Sciatic nerve (tissue), 2 donors: ENCODE results near the gene NOL4L. TPM values are rescaled to one million over a fixed set of nuclear protein-coding genes. Genes with fewer than 3 reads are reported as not detected.
A peak's percentile ranks its signal among the peaks of the same experiment; 100 is the strongest.

Experiments used
- ATAC-seq: fragments of 200-7000 bp; cut with Tn5 transposase; one replicate; pipeline ENCODE4 v1.9.1; 2020; ENCODE audit warnings: mild to moderate bottlenecking, moderate library complexity
- DNase-seq: peaks from one replicate; pipeline ENCODE4 v3.0.0-alpha.2; 2020; ENCODE audit warnings: low spot score
- intact Hi-C: fragments of 100-400 bp; cut with DNase I; formaldehyde crosslinking; loops from one replicate; pipeline ENCODE4 v1.14.2; 2022
- total RNA-seq: library from RNA; stranded (reverse); fragmentation: NEBNext Ultra II Directional; extraction: Animal tissue kit (Norgen Biotek cat#: 25700); gene quantifications from one replicate; pipeline ENCODE4 v1.2.1, GENCODE V29; 2021
- donor health status: DM: no; HTN: no; CAD: no.
- donor health status: DM: no; HTN: no; CAD: no.

The NOL4L gene
- total RNA-seq, 1 donor from 2014 or later: 39.4 TPM

DNA sequence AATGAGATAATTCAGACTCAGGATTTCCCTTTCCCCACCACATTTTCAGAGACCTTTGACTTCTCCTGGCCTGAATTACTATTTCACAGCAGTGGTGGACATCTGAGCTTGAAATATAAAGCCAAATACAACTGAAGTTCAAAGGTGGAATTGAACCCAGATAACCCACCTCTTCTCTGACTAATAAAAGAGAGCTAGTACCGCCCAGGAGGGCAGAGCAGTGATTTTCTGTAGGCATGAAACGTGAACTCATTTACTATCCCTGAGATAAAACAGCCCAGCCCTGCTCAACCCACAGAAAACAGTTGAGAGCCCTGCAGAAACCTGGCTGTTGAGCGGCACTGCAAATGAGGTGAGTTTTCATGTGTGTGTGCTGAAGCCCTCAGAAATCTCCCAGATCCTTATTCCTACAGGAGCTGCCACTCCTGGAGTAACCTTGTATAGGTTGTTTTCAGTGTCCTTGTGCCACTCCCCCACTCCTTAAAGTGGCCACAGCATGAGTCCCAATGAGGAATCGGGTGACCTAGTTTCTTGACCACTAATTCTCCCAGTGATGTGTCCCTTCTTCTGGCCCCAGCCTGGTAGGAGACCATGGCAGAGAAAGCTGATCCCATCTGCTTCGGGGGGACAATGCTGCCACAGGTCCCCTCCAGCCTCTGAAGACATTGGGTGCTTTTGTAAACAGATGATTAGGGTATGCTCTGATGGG lies 99.2 kb downstream of the NOL4L start:
- intact Hi-C loops: loop anchor here (10.0 kb wide), 1 partner anchor 281 kb away; the partner anchor contains the start of genes PLAGL2 and POFUT1
- no peak for ATAC-seq
- no peak for DNase-seq

GRCh38 chr20:32484958-32485769 lies 100.0 kb downstream of the NOL4L start:
- intact Hi-C loops: loop anchor here (10.0 kb wide), 1 partner anchor 280 kb away; the partner anchor contains the start of genes PLAGL2 and POFUT1

GRCh38 chr20:32484225-32484957 lies 100.7 kb downstream of the NOL4L start:
- intact Hi-C loops: loop anchor here (10.0 kb wide), 1 partner anchor 280 kb away; the partner anchor contains the start of genes PLAGL2 and POFUT1

More at GRCh38 chr20:32484958-32485769, 100.0 kb downstream of the NOL4L start:
- peak; percentile 89 for DNase-seq
- ATAC-seq: peak; percentile 76

DNA sequence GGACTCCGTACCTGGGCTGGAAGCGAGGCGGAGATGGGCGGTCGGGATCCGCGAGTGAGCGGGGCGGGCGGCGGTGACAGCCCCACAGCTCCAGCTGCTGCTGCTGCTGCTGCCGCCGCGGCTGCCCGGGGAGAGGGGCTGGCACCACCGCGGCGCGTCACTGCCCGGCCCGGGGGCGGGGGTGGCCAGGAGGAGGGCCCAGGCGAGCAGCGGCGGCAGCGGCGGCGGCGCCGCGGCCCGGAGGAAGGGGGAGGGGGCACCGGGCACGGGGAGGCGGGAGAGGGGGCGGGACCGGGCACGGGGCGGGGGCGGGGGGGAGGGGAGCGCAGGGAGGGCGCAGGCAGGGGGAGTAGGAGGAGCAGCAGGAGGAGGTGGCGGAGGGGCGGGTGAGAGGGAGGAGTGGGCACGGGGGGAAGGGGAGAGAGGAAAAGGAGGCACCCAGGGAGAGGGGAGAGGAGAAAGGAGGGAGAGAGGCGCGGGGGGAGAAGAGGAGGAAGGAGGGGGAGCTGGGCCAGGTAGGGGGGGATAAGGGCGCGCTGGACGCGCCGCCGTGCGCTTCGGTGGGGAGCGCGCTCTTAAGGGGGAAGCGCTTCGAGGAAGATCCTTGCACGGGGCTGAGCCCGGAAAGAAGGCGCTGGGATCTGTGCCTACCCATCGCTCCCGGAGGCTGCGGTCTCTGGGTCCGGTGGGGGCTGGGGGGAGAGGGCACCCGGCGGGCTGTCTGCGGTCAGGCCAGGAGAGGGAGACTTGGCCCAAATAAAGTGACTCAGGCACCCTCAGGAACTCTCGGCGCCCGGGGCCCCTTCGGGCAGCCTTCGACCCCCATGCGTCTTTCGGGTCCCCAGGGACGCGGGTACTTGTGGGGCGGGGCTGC lies 101.5 kb downstream of the NOL4L start:
- peak; percentile 85 for DNase-seq
- intact Hi-C loops: loop anchor here (10.0 kb wide), 1 partner anchor 279 kb away; the partner anchor contains the start of genes PLAGL2 and POFUT1

More at GRCh38 chr20:32484225-32484957, 100.7 kb downstream of the NOL4L start:
- peak; percentile 21 for ATAC-seq
- DNase-seq: peak; percentile 80

GRCh38 chr20:32482442-32483261 lies 102.5 kb downstream of the NOL4L start:
- no peak for ATAC-seq
- intact Hi-C loops: loop anchor here (10.0 kb wide), 1 partner anchor 278 kb away; the partner anchor contains the start of genes PLAGL2 and POFUT1
- peak; percentile 75 for DNase-seq

More for the DNA sequence above, 101.5 kb downstream of the NOL4L start:
- ATAC-seq: peak; percentile 33

- no peak for DNase-seq
- intact Hi-C loops: loop anchor here (10.0 kb wide), 1 partner anchor 277 kb away; the partner anchor contains the start of genes PLAGL2 and POFUT1
- no peak for ATAC-seq
These were observed 103.0 kb downstream of the NOL4L start for GRCh38 chr20:32482143-32482441.

- ATAC-seq: peak; percentile 45
- no peak for DNase-seq
- intact Hi-C loops: loop anchor here (10.0 kb wide), 1 partner anchor 277 kb away; the partner anchor contains the start of genes PLAGL2 and POFUT1
These were observed 103.6 kb downstream of the NOL4L start for GRCh38 chr20:32481311-32482142.

DNA sequence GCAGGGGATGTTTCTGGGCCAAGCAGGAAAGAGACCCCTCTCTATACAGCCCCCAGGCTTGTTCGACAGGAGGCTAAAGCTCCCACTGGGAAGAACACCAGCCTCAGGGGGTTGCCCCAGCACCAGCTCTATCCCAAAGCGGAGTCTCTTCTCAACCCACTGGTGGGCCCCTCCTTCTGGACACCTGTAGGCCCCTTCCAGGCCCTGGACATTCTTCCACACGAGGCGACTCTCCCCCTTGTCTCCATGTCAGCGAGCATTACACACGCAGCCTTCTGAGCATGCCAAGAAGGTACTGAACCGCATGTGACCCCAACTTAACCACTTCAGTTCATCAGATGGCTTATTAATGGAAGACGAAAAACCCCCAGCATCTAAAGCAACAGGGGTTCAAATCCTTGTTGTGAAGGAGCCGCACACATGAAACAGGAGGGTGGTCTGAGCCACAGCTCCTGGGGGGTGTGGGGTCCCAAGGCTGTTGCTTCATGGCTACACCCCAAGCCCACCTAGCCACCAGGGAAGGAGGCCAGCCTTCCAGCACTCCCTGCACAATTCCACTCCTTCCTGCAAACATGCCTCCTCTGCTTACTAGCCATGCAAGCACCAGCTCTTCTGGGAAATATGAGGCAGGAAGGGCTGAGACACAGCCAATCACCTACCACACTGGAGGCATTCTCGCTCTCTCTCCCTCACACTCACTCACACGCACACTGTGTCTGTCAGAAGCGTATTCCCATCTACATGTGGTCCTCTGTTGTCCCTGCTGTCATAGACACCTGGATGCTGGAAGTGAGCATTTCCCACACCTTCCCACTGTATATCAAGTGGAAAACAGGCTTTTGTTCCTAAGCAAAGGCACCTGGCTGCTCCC lies 104.5 kb downstream of the NOL4L start:
- DNase-seq: no peak
- ATAC-seq: no peak
- intact Hi-C loops: loop anchor here (10.0 kb wide), 1 partner anchor 276 kb away; the partner anchor contains the start of genes PLAGL2 and POFUT1

- DNase-seq (no peak), ATAC-seq (no peak)
- intact Hi-C loops: loop anchor here (10.0 kb wide), 1 partner anchor 275 kb away; the partner anchor contains the start of genes PLAGL2 and POFUT1
These were observed 105.4 kb downstream of the NOL4L start for GRCh38 chr20:32479697-32480171.

DNA sequence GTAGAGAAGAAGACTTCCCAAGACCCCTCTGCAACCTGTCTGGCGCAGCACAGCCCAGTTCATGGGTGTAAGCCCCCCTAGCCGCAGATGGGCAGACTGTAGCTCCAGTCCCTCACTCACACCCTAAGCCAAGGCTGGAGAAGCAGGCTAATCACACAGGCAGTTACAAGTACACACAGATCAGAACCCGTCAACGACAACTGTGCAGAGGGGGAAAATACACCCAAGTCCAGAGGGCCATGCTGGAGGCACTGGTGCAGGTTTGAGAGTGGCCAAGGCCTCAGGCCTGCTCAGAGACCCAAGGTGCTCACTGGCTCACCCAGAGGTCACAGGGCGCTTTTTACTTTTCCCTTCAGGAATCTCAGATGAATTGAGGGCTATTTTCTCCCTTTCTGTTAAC lies 106.1 kb downstream of the NOL4L start:
- DNase-seq: no peak
- intact Hi-C loops: no loop called here

GRCh38 chr20:32478576-32478975 lies 106.6 kb downstream of the NOL4L start:
- ATAC-seq (no peak), DNase-seq (no peak)
- intact Hi-C loops: no loop called here

More for the DNA sequence above, 106.1 kb downstream of the NOL4L start:
- ATAC-seq: no peak

DNA sequence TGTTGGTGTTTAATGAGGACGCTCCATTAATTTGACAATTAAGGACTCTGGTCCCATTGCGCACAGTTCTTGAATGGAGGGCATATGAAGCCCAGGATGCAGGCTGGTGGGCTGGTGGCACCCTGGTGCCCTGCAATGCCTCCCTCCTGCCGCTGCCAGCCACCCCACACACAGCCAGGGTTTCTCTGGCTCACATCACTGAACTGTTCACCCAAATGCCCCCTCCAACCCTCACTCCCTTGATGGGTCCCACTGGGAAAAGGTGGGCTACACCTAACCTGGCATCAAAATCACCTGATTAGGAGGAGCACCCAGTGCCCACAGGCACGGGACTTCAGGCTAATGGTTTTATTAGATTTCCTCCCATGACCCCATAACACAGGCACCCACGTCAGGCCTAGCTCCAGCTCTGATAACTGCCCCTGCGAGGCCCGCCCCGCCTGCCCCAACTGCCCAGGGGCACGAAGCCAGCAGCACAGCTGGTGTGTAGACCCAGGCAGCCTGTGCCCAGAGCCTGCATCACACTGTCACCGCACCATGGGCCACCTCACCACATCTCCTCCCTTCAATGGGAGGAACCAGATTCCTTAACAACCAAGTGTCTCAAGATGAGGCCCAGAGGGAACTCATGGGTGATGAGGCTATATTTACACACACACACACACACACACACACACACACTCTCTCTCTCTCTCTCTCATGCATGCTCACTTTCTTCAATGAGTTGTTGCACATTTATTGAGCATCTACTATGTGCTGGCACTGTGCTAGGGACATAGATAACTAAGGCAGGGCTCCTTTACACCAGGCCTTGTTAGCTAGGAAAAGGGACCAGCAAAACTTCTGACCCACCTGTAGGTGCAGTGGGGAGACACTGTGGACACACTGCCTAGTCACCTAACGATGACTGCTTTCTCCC lies 107.3 kb downstream of the NOL4L start:
- DNase-seq (no peak), ATAC-seq (no peak)
- intact Hi-C loops: no loop called here

DNA sequence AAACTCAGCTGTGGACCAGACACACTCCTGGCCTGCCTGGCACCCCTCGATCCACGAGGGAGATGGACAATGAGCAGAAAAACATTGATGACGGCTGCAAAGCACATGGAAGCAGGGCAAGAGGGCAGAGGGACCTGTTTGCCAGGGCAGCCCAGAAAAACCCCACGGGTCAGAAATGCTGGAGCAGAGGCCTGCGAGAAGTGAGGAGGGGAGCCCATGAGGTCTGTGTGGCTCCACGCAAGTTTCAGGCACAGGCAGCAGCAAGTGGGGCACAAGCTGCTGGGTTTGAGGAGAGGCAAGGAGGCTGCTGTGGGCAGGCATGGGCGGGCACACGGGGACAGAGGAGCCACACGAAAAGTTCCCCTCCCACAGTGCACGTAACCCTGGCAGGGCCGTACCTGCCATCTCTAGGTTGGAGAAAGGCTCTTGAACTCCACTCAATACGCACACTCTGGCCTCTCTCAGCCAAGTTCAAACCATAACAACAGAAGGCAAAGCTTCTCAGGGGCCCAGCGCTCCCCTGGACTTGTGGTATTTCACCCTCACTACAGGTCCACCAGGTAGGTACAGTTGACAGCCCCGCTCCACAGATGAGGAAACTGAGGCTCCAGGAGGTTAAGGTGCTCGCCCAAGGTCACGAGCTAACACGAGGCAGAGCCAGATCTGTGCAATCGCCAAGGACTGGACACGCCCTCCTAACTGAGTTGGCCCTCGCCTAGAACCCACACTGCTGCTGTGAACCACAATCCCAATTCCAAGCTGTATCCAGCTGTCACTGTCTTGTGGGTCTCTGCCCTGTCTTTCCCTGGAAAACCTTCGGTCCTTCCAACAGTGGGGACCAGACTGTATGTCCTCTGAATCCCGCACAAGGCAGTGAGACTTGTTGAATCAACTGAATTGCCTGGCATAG lies 108.2 kb downstream of the NOL4L start:
- DNase-seq (no peak), ATAC-seq (no peak)
- intact Hi-C loops: no loop called here
